ENCODE results near the gene SMIM20. TPM values are rescaled to one million over a fixed set of nuclear protein-coding genes. Genes with fewer than 3 reads are reported as not detected.

Gene SMIM20
- total RNA-seq, 1 donor, result 46.0 TPM

DNA sequence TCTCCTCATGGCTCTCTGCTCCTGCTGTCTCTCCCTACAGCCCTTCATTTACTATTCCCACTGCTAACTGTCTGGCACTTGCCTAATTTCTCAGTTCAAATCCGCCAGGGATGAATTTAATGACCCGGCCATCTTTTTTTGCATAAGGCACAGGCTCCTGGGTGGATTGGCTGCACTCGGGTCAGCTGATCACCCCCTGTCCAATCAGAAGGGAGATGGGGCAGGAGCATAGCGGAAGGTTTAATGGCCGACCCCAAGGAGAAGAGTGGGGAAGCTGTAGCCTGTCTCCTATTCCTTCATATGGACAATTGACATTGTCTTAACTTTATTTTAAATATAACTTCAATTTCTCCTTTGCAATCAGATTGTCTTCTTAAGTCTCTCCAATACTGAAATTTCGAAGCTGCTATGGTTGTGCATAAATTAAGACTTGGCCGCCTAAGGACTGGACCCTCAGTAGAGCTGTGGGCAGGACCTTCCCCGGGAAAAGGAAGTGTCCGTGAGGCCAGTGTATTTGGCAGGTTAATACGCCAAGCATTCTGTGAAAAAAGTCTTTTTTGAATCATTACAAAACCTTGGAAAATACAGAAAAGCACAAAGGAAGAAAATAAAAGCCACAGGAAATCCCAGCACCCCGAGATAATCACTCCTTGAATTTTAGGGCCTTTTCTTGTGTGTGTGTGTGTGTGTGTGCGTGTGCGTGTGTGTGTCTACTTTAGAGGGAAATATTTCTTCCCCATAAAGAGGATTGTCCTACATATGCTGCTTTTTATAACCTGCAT is 55.5 kb downstream of the SMIM20 start:
- TF ChIP-seq, protein P1, sequence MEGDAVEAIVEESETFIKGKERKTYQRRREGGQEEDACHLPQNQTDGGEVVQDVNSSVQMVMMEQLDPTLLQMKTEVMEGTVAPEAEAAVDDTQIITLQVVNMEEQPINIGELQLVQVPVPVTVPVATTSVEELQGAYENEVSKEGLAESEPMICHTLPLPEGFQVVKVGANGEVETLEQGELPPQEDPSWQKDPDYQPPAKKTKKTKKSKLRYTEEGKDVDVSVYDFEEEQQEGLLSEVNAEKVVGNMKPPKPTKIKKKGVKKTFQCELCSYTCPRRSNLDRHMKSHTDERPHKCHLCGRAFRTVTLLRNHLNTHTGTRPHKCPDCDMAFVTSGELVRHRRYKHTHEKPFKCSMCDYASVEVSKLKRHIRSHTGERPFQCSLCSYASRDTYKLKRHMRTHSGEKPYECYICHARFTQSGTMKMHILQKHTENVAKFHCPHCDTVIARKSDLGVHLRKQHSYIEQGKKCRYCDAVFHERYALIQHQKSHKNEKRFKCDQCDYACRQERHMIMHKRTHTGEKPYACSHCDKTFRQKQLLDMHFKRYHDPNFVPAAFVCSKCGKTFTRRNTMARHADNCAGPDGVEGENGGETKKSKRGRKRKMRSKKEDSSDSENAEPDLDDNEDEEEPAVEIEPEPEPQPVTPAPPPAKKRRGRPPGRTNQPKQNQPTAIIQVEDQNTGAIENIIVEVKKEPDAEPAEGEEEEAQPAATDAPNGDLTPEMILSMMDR (IDR thresholded peaks at IDR 0.05; ENCODE audit: insufficient read depth, low read length), result no peak
- DNase-seq (ENCODE audit: low read depth), result no peak

DNA sequence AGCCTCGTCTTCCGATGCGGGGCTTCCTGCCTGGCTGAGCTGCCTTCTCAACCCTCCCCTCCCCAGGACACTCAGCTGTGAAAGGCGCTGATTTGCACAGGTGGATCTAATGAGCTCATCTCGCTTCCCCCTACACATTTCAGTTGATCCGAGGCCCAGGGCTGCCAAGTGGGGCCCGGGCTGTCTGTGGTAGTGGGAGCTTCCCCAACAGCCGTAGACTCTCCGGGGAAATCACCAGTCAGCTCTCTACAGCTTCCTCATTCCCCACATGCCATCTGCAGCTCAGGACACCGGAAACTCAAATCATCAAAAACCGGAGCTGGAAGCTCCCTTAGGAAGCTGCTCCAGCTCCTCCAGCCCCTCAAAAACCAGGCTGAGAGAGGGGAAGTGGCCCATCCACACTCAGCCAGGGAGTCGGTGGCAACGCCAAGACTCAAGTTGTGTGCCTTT is 56.2 kb downstream of the SMIM20 start:
- DNase-seq (ENCODE audit: low read depth), result no peak
- H3K4me3 ChIP-seq (ENCODE audit: low read depth, low read length), result no peak overlapping the region
- TF ChIP-seq, protein P1 (IDR thresholded peaks at IDR 0.05; ENCODE audit: insufficient read depth, low read length), result no peak

More for the DNA sequence above, 55.5 kb downstream of the SMIM20 start:
- H3K4me3 ChIP-seq (ENCODE audit: low read depth, low read length), result no peak overlapping the region

DNA sequence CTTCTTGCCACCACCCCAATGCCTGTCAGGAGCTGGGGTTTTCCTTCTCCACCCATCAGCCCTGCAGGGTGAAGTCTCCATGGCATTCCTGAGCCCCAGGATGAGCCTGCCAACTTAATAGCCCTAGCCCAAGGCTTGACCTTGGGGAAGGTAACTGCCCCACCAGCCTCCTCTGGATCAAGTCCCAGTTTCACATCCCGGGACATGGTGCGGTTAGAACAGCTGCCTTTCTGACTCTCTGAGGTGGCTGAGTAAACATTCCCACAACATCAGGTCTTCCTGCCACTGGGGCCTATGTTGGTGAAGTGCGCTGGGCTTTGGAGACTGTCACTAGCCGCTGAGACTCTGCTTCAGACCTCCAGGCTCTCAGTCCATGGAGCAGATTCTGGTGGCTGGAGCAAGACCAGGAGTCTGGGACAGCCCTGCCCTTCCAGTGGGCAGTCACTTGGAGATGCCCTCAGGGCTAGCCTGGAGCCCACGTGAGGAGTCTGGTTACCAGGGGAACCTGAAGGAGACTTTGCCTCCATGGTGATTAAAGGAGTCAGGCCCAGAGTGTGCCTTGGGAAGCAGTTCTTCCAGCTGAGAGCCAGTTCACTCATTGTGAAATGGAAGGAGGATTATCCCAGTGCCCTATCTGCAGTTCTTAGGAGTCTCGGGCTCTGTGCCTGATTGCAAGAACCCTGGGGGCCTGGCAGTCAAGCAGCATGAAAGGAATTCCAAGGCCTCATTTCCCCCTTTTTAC is 56.8 kb downstream of the SMIM20 start:
- no peak for DNase-seq (ENCODE audit: low read depth)
- no peak overlapping the region for H3K4me3 ChIP-seq (ENCODE audit: low read depth, low read length)
- TF ChIP-seq, protein P1 (IDR thresholded peaks at IDR 0.05; ENCODE audit: insufficient read depth, low read length), result no peak

DNA sequence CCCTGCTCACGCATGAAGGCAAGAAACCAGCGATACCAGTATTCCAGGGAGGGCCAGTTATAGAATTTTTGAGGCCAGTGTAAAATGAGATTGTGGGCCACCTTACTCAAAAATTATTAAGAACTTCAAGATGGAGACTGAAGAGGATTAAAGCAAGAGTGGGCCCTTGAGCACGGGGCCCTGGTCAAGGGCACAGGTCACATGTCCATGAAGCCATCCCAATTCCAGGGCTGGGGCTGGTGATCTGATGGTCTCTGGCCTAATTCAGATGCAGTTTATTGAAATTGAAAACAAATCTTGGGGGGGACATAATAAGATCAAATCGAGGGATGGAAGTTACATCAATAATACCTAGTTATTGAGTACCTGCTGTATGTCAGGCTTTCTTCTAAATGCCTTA is 58.3 kb downstream of the SMIM20 start:
- DNase-seq (ENCODE audit: low read depth), result no peak
- TF ChIP-seq, protein P1 (IDR thresholded peaks at IDR 0.05; ENCODE audit: insufficient read depth, low read length), result no peak
- H3K4me3 ChIP-seq (ENCODE audit: low read depth, low read length), result no peak overlapping the region

DNA sequence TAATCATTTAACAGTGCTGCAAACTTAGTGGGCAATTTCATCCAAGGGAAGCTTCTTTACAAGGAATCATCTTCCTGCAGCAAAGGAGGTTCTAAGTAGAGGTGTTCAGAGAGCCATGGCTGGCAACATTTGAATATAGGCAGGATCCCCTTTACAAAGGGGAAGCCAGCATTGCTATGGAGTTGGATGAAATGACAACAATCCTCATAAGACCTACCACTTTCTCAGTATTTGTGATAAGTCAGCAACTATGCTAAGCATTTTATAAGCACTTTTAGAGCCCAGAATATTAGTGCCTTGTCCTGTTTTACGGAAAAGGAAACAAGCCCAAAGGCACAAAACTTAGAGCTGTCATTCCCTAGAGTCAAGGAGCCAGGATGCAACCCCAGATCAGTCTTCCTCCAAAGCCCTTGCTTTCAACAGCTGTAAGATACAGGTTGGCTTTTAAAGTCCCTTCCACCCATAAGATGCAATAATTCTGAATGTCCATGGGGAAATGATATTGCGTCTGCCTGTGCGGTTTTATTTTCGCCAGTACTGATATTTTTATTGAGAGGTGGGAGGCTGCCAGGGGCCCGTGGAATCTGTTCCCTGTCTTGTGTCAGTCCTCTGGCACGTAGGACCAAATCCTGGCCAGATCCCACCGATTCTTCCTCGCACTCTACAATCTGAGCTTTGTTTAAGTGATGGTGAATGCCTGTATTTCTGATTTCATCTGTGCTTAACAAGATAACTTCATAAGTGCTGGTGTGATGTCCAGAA is 59.1 kb downstream of the SMIM20 start:
- DNase-seq (ENCODE audit: low read depth), result peak; percentile 65
- TF ChIP-seq, protein P1 (IDR thresholded peaks at IDR 0.05; ENCODE audit: insufficient read depth, low read length), result no peak
- H3K4me3 ChIP-seq (ENCODE audit: low read depth, low read length), result no peak overlapping the region

DNA sequence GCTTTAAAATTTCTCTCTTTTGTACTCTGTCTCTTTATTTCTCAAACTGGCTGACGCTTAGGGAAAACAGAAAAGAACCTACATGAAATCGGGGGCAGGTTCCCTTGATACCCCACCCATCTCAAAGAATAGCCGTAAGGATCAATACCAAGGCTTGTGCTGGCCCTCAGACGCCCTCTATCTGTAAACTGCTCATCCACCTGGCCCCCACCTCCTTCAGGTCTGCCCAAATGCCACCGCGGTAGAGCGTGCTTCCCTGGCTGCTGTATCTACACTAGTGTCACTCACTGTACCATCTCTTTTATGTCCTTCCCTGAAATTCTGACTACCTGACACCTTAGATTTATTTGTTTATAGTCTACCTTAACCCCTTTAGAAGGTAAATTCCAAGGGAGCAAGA is 62.8 kb downstream of the SMIM20 start:
- no peak for DNase-seq (ENCODE audit: low read depth)
- TF ChIP-seq, protein P1 (IDR thresholded peaks at IDR 0.05; ENCODE audit: insufficient read depth, low read length), result no peak
- H3K4me3 ChIP-seq (ENCODE audit: low read depth, low read length), result no peak overlapping the region

Data from fibroblast of the aortic adventitia (primary cell).